Endothelial cell of umbilical vein (primary cell): Measurements from ENCODE around the gene PCDHGA5. TPM values are rescaled to one million over a fixed set of nuclear protein-coding genes. Genes with fewer than 3 reads are reported as not detected.
"Not testable (repeated sequence)": the region's sequence is repeated elsewhere in the genome, so short reads cannot be mapped to it uniquely, and the experiment has no call there.

Source experiments
- Bru-seq: library from RNA; stranded (reverse); fragments of 400-500 nt; gene quantifications from one replicate; lab custom pipeline; 2021; lab: Mats Ljungman, UMichigan
- BruChase-seq, 2 experiments: library from RNA; stranded (reverse); fragments of 400-500 nt; gene quantifications; one replicate each; lab custom pipeline; 2021; lab: Mats Ljungman, UMichigan
- BruUV-seq: library from RNA; stranded (reverse); fragments of 400-500 nt; replicated peaks from 2 replicates; lab custom pipeline; 2021; lab: Mats Ljungman, UMichigan
- CTCF ChIA-PET: fragments of 300-600, 350-600 bp; sonication (Branson Sonifier 250); formaldehyde crosslinking; loops from one replicate; lab custom pipeline; 2021; ENCODE audit warnings: antibody characterized with exemption, inconsistent platforms; lab: Charles Lee
- POLR2A ChIA-PET: fragments of 300-600, 350-600 bp; sonication (Branson Sonifier 250); formaldehyde crosslinking; loops from one replicate; lab custom pipeline; 2021; ENCODE audit warnings: antibody characterized with exemption, inconsistent platforms; lab: Charles Lee
- DNase-seq: peaks from one replicate; pipeline ENCODE4 v3.0.0-alpha.2; 2011; ENCODE audit warnings: low read depth, low spot score
- FAIRE-seq: peaks from 2 replicates; lab custom pipeline; 2011; peaks lifted over from hg19 to GRCh38; lab: Jason Lieb, UNC
- H2AFZ ChIP-seq: 2 replicates; pipeline ENCODE4 v1.6.0; 2012; ENCODE audit warnings: low read depth, low read length, control low read depth, inconsistent platforms
- H3K27ac ChIP-seq: 2 replicates; pipeline ENCODE4 v1.5.1; 2011; ENCODE audit warnings: low read depth, mild to moderate bottlenecking, control low read depth, low read length, moderate library complexity; ENCODE audit not compliant: insufficient read depth
- H3K27me3 ChIP-seq, 2 experiments: 2 replicates each; pipeline versions ENCODE4 v1.6.0 to v1.6.1; 2011; ENCODE audit warnings: low read length in 2 of 2, mixed read lengths in 1 of 2; ENCODE audit not compliant: control insufficient read depth in 2 of 2, insufficient read depth in 2 of 2
- H3K36me3 ChIP-seq, 2 experiments: 2 replicates in 1 of 2; 3 replicates in 1 of 2; pipeline ENCODE4 v1.5.1; 2011; ENCODE audit warnings: low read length in 2 of 2, mild to moderate bottlenecking in 1 of 2, moderate library complexity in 1 of 2; ENCODE audit not compliant: control insufficient read depth in 2 of 2, insufficient read depth in 2 of 2; ENCODE audit errors: extremely low read depth in 1 of 2
- H3K4me1 ChIP-seq: 3 replicates; pipeline ENCODE4 v1.5.1; 2011; ENCODE audit warnings: mild to moderate bottlenecking, low read length; ENCODE audit not compliant: control insufficient read depth, insufficient read depth; ENCODE audit errors: extremely low read depth
- H3K4me2 ChIP-seq: 2 replicates; pipeline ENCODE4 v1.6.1; 2011; ENCODE audit warnings: low read length, control low read depth, mixed read lengths; ENCODE audit not compliant: insufficient read depth
- H3K4me3 ChIP-seq, 3 experiments: fragments of 200-600 bp in 1 of 3; sonication (generic), shearing (Covaris generic) in 1 of 3; replicated peaks in 1 of 3; 2 replicates each; pipeline ENCODE4 v1.5.1; 2011 to 2016; ENCODE audit warnings: control low read depth in 3 of 3, low read length in 3 of 3, mild to moderate bottlenecking in 2 of 3, inconsistent platforms in 1 of 3, low read depth in 1 of 3, moderate library complexity in 1 of 3; ENCODE audit not compliant: insufficient read depth in 1 of 3
- H3K79me2 ChIP-seq: 2 replicates; pipeline ENCODE4 v1.6.0; 2012; ENCODE audit warnings: low read length, inconsistent platforms; ENCODE audit not compliant: control insufficient read depth, insufficient read depth
- H3K9ac ChIP-seq: replicated peaks from 2 replicates; pipeline ENCODE3; 2011; ENCODE audit warnings: low read length, control low read depth; ENCODE audit not compliant: insufficient read depth; ENCODE audit errors: extremely low read depth
- H3K9me1 ChIP-seq: replicated peaks from 3 replicates; pipeline ENCODE4 v1.6.0; 2011; ENCODE audit warnings: mild to moderate bottlenecking, low read length; ENCODE audit not compliant: control insufficient read depth, insufficient read depth; ENCODE audit errors: extremely low read depth
- H3K9me3 ChIP-seq: replicated peaks from 2 replicates; pipeline ENCODE4 v1.5.1; 2012; ENCODE audit warnings: low read length, inconsistent platforms; ENCODE audit not compliant: control insufficient read depth, insufficient read depth
- H4K20me1 ChIP-seq: replicated peaks from 2 replicates; pipeline ENCODE3; 2011; ENCODE audit warnings: mild to moderate bottlenecking, low read length; ENCODE audit not compliant: control insufficient read depth, insufficient read depth; ENCODE audit errors: extremely low read depth
- GATA2 ChIP-seq: IDR thresholded peaks from 2 replicates; pipeline ENCODE4 v1.7.0; 2011; ENCODE audit warnings: low read depth, mild to moderate bottlenecking, moderate library complexity, mixed read lengths, low read length; ENCODE audit not compliant: insufficient read length, insufficient read depth
- JUN ChIP-seq: IDR thresholded peaks from 2 replicates; pipeline ENCODE4 v1.6.1; 2011; ENCODE audit warnings: borderline replicate concordance, low read depth; ENCODE audit not compliant: insufficient read length, insufficient read depth
- POLR2A ChIP-seq: IDR thresholded peaks from 2 replicates; pipeline ENCODE4 v1.6.1; 2012; ENCODE audit warnings: low read depth, mild to moderate bottlenecking, control low read depth, low read length
- dilution Hi-C: fragments of 300-500 bp; cut with MboI; formaldehyde crosslinking; loops from one replicate; pipeline ENCODE4 v1.15.0; 2019; ENCODE audit warnings: low sequenced_read_pairs; ENCODE audit not compliant: extremely low pct_ligation_motif_present
- intact Hi-C: fragments of 100-400 bp; cut with micrococcal nuclease; formaldehyde crosslinking; loops from one replicate; pipeline ENCODE4 v1.10.0; 2022
- long read RNA-seq: library from polyadenylated mRNA; stranded (forward); transcript quantifications from one replicate; pipeline ENCODE4 v2.0.0, GENCODE V29; 2021
- polyA minus RNA-seq, 3 experiments: library from RNA; depleted of rRNA, polyadenylated mRNA; stranded (reverse); fragments of >200 nt; gene quantifications; 1 replicate in 1 of 3; 2 replicates in 2 of 3; pipeline ENCODE4 v1.2.3, GENCODE V29; 2011
- polyA plus RNA-seq, 4 experiments: library from polyadenylated mRNA; depleted of rRNA in 3 of 4; stranded (reverse) in 3 of 4; unstranded in 1 of 4; fragments of >200 nt; gene quantifications; 2 replicates each; pipeline versions ENCODE4 v1.2.1 to v1.2.3, GENCODE V29; 2011 to 2012; ENCODE audit warnings: missing spikeins in 1 of 4
- total RNA-seq: library from RNA; stranded (reverse); gene quantifications from 2 replicates; pipeline ENCODE4 v1.2.3, GENCODE V29; 2021
- TF ChIP-seq, protein P1 (sequence below), 2 donors: IDR thresholded peaks; 1 replicate in 1 of 2; 2 replicates in 1 of 2; pipeline ENCODE4 v1.5.1; 2011; ENCODE audit warnings: low read length in 2 of 2, mild to moderate bottlenecking in 2 of 2, moderate library complexity in 2 of 2, control low read depth in 1 of 2, inconsistent platforms in 1 of 2, low read depth in 1 of 2; ENCODE audit not compliant: insufficient read depth in 1 of 2; ENCODE audit errors: extremely low read depth in 1 of 2

The PCDHGA5 gene
- total RNA-seq (0.78 and 0.93 TPM in 2 replicates), polyA plus RNA-seq (0.36 and 0.51 TPM in 2 replicates), polyA minus RNA-seq (2.2 and 3.8 TPM in 2 replicates), Bru-seq, nascent RNA (percentile 42 among the genes with signal in this experiment), BruChase-seq, experiment 1, labeled RNA remaining after a 6-hour chase (percentile 50 among the genes with signal in this experiment), BruChase-seq, experiment 2, labeled RNA remaining after a 2-hour chase (percentile 49 among the genes with signal in this experiment)
- 0.15 and 0.38 TPM in 2 replicates for polyA plus RNA-seq (2011; cell fraction: cytosol; rRNA removed)
- polyA plus RNA-seq (2011; cell fraction: nucleus; rRNA removed), result 1.4 and 1.6 TPM in 2 replicates
- polyA plus RNA-seq (2012), result 0.19 and 0.24 TPM in 2 replicates
- polyA minus RNA-seq (2011; cell fraction: cytosol; rRNA and poly(A)+ RNA removed), result not detected
- 6.6 and 7.2 TPM in 2 replicates for polyA minus RNA-seq (2011; cell fraction: nucleus; rRNA and poly(A)+ RNA removed)
- long read RNA-seq, result 0 reads

DNA sequence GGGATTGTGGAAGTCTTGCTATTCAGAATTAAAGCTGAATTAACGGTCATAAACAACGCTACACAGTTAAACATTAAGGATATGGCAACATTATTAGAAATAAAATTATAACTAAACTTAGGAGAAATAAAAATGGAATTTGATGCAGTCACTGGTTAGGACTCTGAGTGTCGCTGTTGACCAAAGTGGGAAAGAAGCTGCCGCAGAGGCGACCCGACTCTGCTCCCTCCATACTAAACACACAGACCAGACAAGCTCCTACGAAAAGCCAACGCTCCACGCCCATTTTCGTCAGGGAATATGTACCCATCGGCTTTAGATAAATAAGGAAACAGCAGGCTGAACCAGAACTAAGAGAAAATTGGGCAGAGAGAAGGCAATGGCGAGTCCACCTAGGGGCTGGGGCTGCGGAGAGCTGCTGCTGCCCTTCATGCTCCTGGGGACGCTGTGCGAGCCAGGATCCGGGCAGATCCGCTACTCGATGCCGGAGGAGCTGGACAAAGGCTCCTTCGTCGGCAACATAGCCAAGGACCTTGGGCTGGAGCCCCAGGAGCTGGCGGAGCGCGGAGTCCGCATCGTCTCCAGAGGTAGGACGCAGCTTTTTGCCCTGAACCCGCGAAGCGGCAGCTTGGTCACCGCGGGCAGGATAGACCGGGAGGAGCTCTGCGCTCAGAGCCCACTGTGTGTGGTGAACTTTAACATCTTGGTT lies at the start of gene PCDHGA5:
TSS of gene PCDHGA5 (plus strand) at position 211 of the 709 bp plus-strand sequence. CDS start at position 380, 169 bp downstream.
- Histone ChIP-seq H3K27ac (no peak within 1 kb of the TSS), H3K9me3 (peaks cover 2% of the 10 kb centered on the region), H3K4me2 (no peak within 1 kb of the TSS), H3K36me3 (no peaks in the 10 kb centered on the region), H2AFZ (no peak within 1 kb of the TSS), H3K4me3 (no peak within 1 kb of the TSS), H3K9ac (no peak within 1 kb of the TSS), H4K20me1 (no peaks in the 10 kb centered on the region), H3K27me3 (peaks cover 51 to 81% of the 10 kb centered on the region in 2 experiments), H3K79me2 (no peaks in the 10 kb centered on the region), H3K9me1 (no peaks in the 10 kb centered on the region), H3K4me1 (no peaks in the 10 kb centered on the region)
- CTCF ChIA-PET, result interaction anchor here (0.7 to 1.7 kb wide), 13 partner anchors 9 to 200 kb away, joined by 3 to 9 read pairs (median 4); partner anchors contain the start of genes PCDHGA1, PCDHGA10, PCDHGA11 and PCDHGA2
- BruUV-seq, result no TSS peak
- POLR2A ChIA-PET, result no interaction called here
- no peak for TF ChIP-seq POLR2A
- TF ChIP-seq JUN, result no peak
- TF ChIP-seq, protein P1, sequence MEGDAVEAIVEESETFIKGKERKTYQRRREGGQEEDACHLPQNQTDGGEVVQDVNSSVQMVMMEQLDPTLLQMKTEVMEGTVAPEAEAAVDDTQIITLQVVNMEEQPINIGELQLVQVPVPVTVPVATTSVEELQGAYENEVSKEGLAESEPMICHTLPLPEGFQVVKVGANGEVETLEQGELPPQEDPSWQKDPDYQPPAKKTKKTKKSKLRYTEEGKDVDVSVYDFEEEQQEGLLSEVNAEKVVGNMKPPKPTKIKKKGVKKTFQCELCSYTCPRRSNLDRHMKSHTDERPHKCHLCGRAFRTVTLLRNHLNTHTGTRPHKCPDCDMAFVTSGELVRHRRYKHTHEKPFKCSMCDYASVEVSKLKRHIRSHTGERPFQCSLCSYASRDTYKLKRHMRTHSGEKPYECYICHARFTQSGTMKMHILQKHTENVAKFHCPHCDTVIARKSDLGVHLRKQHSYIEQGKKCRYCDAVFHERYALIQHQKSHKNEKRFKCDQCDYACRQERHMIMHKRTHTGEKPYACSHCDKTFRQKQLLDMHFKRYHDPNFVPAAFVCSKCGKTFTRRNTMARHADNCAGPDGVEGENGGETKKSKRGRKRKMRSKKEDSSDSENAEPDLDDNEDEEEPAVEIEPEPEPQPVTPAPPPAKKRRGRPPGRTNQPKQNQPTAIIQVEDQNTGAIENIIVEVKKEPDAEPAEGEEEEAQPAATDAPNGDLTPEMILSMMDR (IDR thresholded peaks at IDR 0.05; ENCODE audit: extremely low read depth in 1 of 2, insufficient read depth in 1 of 2, low read depth in 1 of 2, low read length in 2 of 2), result no peak
- no peak for TF ChIP-seq GATA2
- no peak for DNase-seq
- intact Hi-C loops (no loop called here), dilution Hi-C loops (no loop called here)
- FAIRE-seq, result no peak

DNA sequence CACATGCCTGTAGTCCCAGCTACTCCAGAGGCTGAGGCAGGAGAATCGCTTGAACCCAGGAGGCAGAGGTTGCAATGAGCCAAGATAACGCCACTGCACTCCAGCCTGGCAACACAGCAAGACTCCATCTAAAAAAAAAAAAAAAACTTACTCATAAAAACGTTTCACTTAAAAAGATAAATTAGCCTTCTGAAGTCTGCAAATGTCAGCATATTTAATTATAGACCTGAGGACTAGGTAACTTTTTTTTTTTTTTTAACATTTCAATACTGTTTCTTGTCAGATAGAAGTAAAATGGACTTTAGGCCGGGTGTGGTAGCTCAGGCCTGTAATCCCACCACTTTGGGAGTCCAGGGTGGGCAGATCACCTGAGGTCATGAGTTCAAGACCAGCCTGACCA lies 47.0 kb upstream of the PCDHGA5 start:
- H3K79me2 ChIP-seq, result peaks cover 24% of the 10 kb centered on the region
- H3K9ac ChIP-seq, H3K9me1 ChIP-seq, DNase-seq, POLR2A ChIA-PET, H4K20me1 ChIP-seq, intact Hi-C loops, FAIRE-seq, H3K4me2 ChIP-seq, H3K4me1 ChIP-seq, dilution Hi-C loops, H3K27ac ChIP-seq, H2AFZ ChIP-seq, H3K4me3 ChIP-seq, H3K27me3 ChIP-seq, BruUV-seq: not testable (repeated sequence)
- CTCF ChIA-PET, result interaction anchor here (1.5 kb wide), 1 partner anchor 13 kb away, joined by 4 read pairs; the partner anchor contains the start of gene PCDHGA1
- H3K9me3 ChIP-seq, result peaks cover 15% of the 10 kb centered on the region
- H3K36me3 ChIP-seq, result peaks cover 0 to 11% of the 10 kb centered on the region in 2 experiments
